ENCODE results near the gene PCCA.
"Not testable (repeated sequence)": the region's sequence is repeated elsewhere in the genome, so short reads cannot be mapped to it uniquely, and the experiment has no call there.

PCCA gene

GRCh38 chr13:100275746-100276145 lies 186.9 kb downstream of the PCCA start:
- no peak overlapping the region for H3K4me3 ChIP-seq (ENCODE audit: low read depth, low read length)
- no peak for DNase-seq (ENCODE audit: low read depth)
- no peak for TF ChIP-seq CTCF (IDR thresholded peaks at IDR 0.05; ENCODE audit: low read depth, low read length, missing control alignments)

- no peak for TF ChIP-seq CTCF (IDR thresholded peaks at IDR 0.05; ENCODE audit: low read depth, low read length, missing control alignments)
- DNase-seq (ENCODE audit: low read depth): no peak
- H3K4me3 ChIP-seq (ENCODE audit: low read depth, low read length): no peak overlapping the region
These were observed 191.8 kb downstream of the PCCA start for GRCh38 chr13:100280681-100281080.

GRCh38 chr13:100282306-100282705 lies 193.4 kb downstream of the PCCA start:
- not testable (repeated sequence) for DNase-seq (ENCODE audit: low read depth); H3K4me3 ChIP-seq (ENCODE audit: low read depth, low read length)

- no peak for DNase-seq (ENCODE audit: low read depth)
- TF ChIP-seq CTCF (IDR thresholded peaks at IDR 0.05; ENCODE audit: low read depth, low read length, missing control alignments): no peak
- H3K4me3 ChIP-seq (ENCODE audit: low read depth, low read length): no peak overlapping the region
These were observed 201.4 kb downstream of the PCCA start for GRCh38 chr13:100290165-100290801.

GRCh38 chr13:100291624-100292023 lies 202.7 kb downstream of the PCCA start:
- DNase-seq (ENCODE audit: low read depth): no peak
- H3K4me3 ChIP-seq (ENCODE audit: low read depth, low read length): no peak overlapping the region
- TF ChIP-seq CTCF (IDR thresholded peaks at IDR 0.05; ENCODE audit: low read depth, low read length, missing control alignments): no peak

- no peak for TF ChIP-seq CTCF (IDR thresholded peaks at IDR 0.05; ENCODE audit: low read depth, low read length, missing control alignments)
- DNase-seq (ENCODE audit: low read depth): no peak
- H3K4me3 ChIP-seq (ENCODE audit: low read depth, low read length): no peak overlapping the region
These were observed 208.5 kb downstream of the PCCA start for GRCh38 chr13:100297413-100297812.

- DNase-seq (ENCODE audit: low read depth): no peak
- no peak overlapping the region for H3K4me3 ChIP-seq (ENCODE audit: low read depth, low read length)
- TF ChIP-seq CTCF (IDR thresholded peaks at IDR 0.05; ENCODE audit: low read depth, low read length, missing control alignments): no peak
These were observed 209.3 kb downstream of the PCCA start for GRCh38 chr13:100298116-100298681.

Measured in GM12864 (cell line).